OCI-LY7 (cell line): Measurements from ENCODE around the gene ASCC1. TPM values are rescaled to one million over a fixed set of nuclear protein-coding genes. Genes with fewer than 3 reads are reported as not detected.

Experiments used
- BruUV-seq: library from RNA; stranded (reverse); fragments of 400-500 nt; replicated peaks from 2 replicates; lab custom pipeline; 2021; lab: Mats Ljungman, UMichigan
- CTCF ChIA-PET: fragments of 300-600 bp; sonication (Branson Sonifier 250); formaldehyde crosslinking; loops from one replicate; lab custom pipeline; 2022; ENCODE audit warnings: antibody characterized with exemption; ENCODE audit not compliant: unreplicated experiment; lab: Charles Lee
- POLR2A ChIA-PET: fragments of 300-600 bp; sonication (Branson Sonifier 250); formaldehyde crosslinking; loops from one replicate; lab custom pipeline; 2022; ENCODE audit warnings: antibody characterized with exemption; lab: Charles Lee
- DNase-seq: peaks from one replicate; pipeline ENCODE4 v3.0.0-alpha.2; 2015; ENCODE audit warnings: low spot score
- H2AFZ ChIP-seq: fragments of 200-600 bp; sonication (generic), shearing (Covaris generic); 2 replicates; pipeline ENCODE4 v1.6.1; 2014; ENCODE audit warnings: mild to moderate bottlenecking, antibody characterized with exemption, low read length, moderate library complexity
- H3K27ac ChIP-seq: fragments of 200-600 bp; sonication (generic); 2 replicates; pipeline ENCODE4 v1.5.1; 2014; ENCODE audit warnings: mixed run types, low read depth, mild to moderate bottlenecking, moderate library complexity, low read length, inconsistent platforms; ENCODE audit not compliant: poor library complexity, severe bottlenecking
- H3K36me3 ChIP-seq: fragments of 200-600 bp; sonication (generic); 2 replicates; pipeline ENCODE4 v1.6.1; 2014; ENCODE audit warnings: mild to moderate bottlenecking, antibody characterized with exemption, low read length, moderate library complexity, mixed read lengths; ENCODE audit not compliant: insufficient read depth
- H3K4me1 ChIP-seq: fragments of 200-600 bp; sonication (generic); 2 replicates; pipeline ENCODE4 v1.5.1; 2014; ENCODE audit warnings: mild to moderate bottlenecking, low read length; ENCODE audit not compliant: insufficient read depth, poor library complexity, severe bottlenecking
- H3K4me2 ChIP-seq: fragments of 200-600 bp; sonication (generic); 2 replicates; pipeline ENCODE4 v1.6.1; 2014; ENCODE audit warnings: mild to moderate bottlenecking, low read length
- H3K4me3 ChIP-seq: fragments of 200-600 bp; sonication (generic); 2 replicates; pipeline ENCODE4 v1.5.1; 2014; ENCODE audit warnings: mild to moderate bottlenecking, low read depth, low read length; ENCODE audit not compliant: poor library complexity, severe bottlenecking
- H3K79me2 ChIP-seq: fragments of 200-600 bp; sonication (generic); 2 replicates; pipeline ENCODE4 v1.6.1; 2016; ENCODE audit warnings: low read depth, mild to moderate bottlenecking, low read length, moderate library complexity, mixed read lengths; ENCODE audit not compliant: insufficient read depth
- H3K9me2 ChIP-seq: fragments of 200-600 bp; sonication (generic); 2 replicates; pipeline ENCODE4 v1.6.1; 2016; ENCODE audit warnings: mild to moderate bottlenecking, low read length, mixed read lengths; ENCODE audit not compliant: insufficient read depth
- H3K9me3 ChIP-seq: fragments of 200-600 bp; sonication (generic); 2 replicates; pipeline ENCODE4 v1.6.1; 2014; ENCODE audit warnings: mild to moderate bottlenecking, mixed run types, low read length, mixed read lengths
- H4K20me1 ChIP-seq: fragments of 200-600 bp; sonication (generic); 2 replicates; pipeline ENCODE4 v1.6.1; 2014; ENCODE audit warnings: mild to moderate bottlenecking, antibody characterized with exemption, low read length, moderate library complexity, mixed read lengths; ENCODE audit not compliant: insufficient read depth
- CTCF ChIP-seq: fragments of 200-600 bp; sonication (generic); conservative IDR thresholded peaks from 2 replicates; pipeline ENCODE4 v1.5.1; 2014; ENCODE audit warnings: mild to moderate bottlenecking, antibody characterized with exemption, low read length, moderate library complexity, mixed read lengths
- EZH2phosphoT487 ChIP-seq: fragments of 200-600 bp; sonication (generic); IDR thresholded peaks from 2 replicates; pipeline ENCODE4 v1.6.1; 2018; ENCODE audit warnings: low read depth, borderline replicate concordance, mild to moderate bottlenecking, mixed run types, antibody characterized with exemption, low read length, moderate library complexity, mixed read lengths
- intact Hi-C: fragments of 100-400 bp; cut with micrococcal nuclease; formaldehyde crosslinking; loops from one replicate; pipeline ENCODE4 v1.10.0; 2022; ENCODE audit not compliant: unreplicated experiment
- total RNA-seq, 2 experiments: library from RNA; depleted of rRNA in 1 of 2; stranded (reverse); fragments of >200 nt in 1 of 2; shearing (Covaris generic) in 1 of 2; gene quantifications; 2 replicates each; pipeline ENCODE4 v1.2.3, GENCODE V29; 2014 to 2022

ASCC1 gene
- total RNA-seq, 2 experiments from 2014 or later, result 27.1 to 59.9 TPM

GRCh38 chr10:72090326-72090725 lies 125.8 kb downstream of the ASCC1 start:
- CTCF ChIA-PET, result interaction anchor here (0.6 kb wide), 1 partner anchor 14 kb away, joined by 3 read pairs; no protein-coding TSS in a partner anchor
- no peak overlapping the region for H3K27ac ChIP-seq
- intact Hi-C loops, result no loop called here

GRCh38 chr10:72089618-72090017 lies 126.5 kb downstream of the ASCC1 start:
- no peak for TF ChIP-seq CTCF
- TF ChIP-seq EZH2phosphoT487, result no peak
- POLR2A ChIA-PET, result interaction anchor here (0.5 to 0.7 kb wide), 3 partner anchors 86 to 244 kb away, joined by 4 to 6 read pairs (median 4); no protein-coding TSS in a partner anchor
- DNase-seq, result no peak
- H3K27ac ChIP-seq, result no peak overlapping the region
- no peaks in the 10 kb centered on the region for H3K9me2 ChIP-seq
- CTCF ChIA-PET, result interaction anchor here (0.5 kb wide), 1 partner anchor 151 kb away, joined by 4 read pairs; no protein-coding TSS in a partner anchor
- no peaks in the 10 kb centered on the region for H4K20me1 ChIP-seq
- H3K9me3 ChIP-seq, result no peaks in the 10 kb centered on the region
- H2AFZ ChIP-seq, result no peak overlapping the region
- H3K79me2 ChIP-seq, result no peaks in the 10 kb centered on the region
- H3K4me1 ChIP-seq, result peaks cover 30% of the 10 kb centered on the region
- H3K4me2 ChIP-seq, result no peak overlapping the region
- intact Hi-C loops, result no loop called here
- BruUV-seq, result no TSS peak
- no peaks in the 10 kb centered on the region for H3K36me3 ChIP-seq
- H3K4me3 ChIP-seq, result no peak overlapping the region

More at GRCh38 chr10:72090326-72090725, 125.8 kb downstream of the ASCC1 start:
- no peaks in the 10 kb centered on the region for H3K9me2 ChIP-seq
- H4K20me1 ChIP-seq, result no peaks in the 10 kb centered on the region
- H3K4me1 ChIP-seq, result peaks cover 30% of the 10 kb centered on the region
- no peaks in the 10 kb centered on the region for H3K9me3 ChIP-seq
- no peaks in the 10 kb centered on the region for H3K36me3 ChIP-seq
- no TSS peak for BruUV-seq
- no peak overlapping the region for H3K4me3 ChIP-seq
- no peak for TF ChIP-seq CTCF
- DNase-seq, result no peak
- no peak overlapping the region for H2AFZ ChIP-seq
- H3K79me2 ChIP-seq, result no peaks in the 10 kb centered on the region
- POLR2A ChIA-PET, result interaction anchor here (0.6 to 0.7 kb wide), 4 partner anchors 14 to 243 kb away, joined by 4 read pairs; no protein-coding TSS in a partner anchor
- no peak overlapping the region for H3K4me2 ChIP-seq

GRCh38 chr10:72088889-72089575 lies 127.0 kb downstream of the ASCC1 start:
- ChIA-PET CTCF (interaction anchor here (0.5 kb wide), 1 partner anchor 152 kb away, joined by 4 read pairs; no protein-coding TSS in a partner anchor), POLR2A (interaction anchor here (0.5 to 1.3 kb wide), 4 partner anchors 12 to 489 kb away, joined by 3 to 6 read pairs (median 4); no protein-coding TSS in a partner anchor)
- no peaks in the 10 kb centered on the region for H3K9me2 ChIP-seq
- H3K27ac ChIP-seq, result no peak overlapping the region
- H4K20me1 ChIP-seq, result no peaks in the 10 kb centered on the region
- H3K9me3 ChIP-seq, result no peaks in the 10 kb centered on the region
- BruUV-seq, result no TSS peak
- no peak for TF ChIP-seq EZH2phosphoT487
- intact Hi-C loops, result no loop called here
- no peak overlapping the region for H2AFZ ChIP-seq
- no peaks in the 10 kb centered on the region for H3K36me3 ChIP-seq
- DNase-seq, result no peak
- H3K79me2 ChIP-seq, result no peaks in the 10 kb centered on the region
- H3K4me3 ChIP-seq, result no peak overlapping the region
- H3K4me1 ChIP-seq, result peaks cover 34% of the 10 kb centered on the region
- peak overlapping the region; percentile 95; the same call in 1 of the 2 replicates for H3K4me2 ChIP-seq
